ENCODE measurements around the gene RGS14. TPM values are rescaled to one million over a fixed set of nuclear protein-coding genes. Genes with fewer than 3 reads are reported as not detected.

The RGS14 gene
- total RNA-seq, 1 donor = 3.1 TPM

DNA sequence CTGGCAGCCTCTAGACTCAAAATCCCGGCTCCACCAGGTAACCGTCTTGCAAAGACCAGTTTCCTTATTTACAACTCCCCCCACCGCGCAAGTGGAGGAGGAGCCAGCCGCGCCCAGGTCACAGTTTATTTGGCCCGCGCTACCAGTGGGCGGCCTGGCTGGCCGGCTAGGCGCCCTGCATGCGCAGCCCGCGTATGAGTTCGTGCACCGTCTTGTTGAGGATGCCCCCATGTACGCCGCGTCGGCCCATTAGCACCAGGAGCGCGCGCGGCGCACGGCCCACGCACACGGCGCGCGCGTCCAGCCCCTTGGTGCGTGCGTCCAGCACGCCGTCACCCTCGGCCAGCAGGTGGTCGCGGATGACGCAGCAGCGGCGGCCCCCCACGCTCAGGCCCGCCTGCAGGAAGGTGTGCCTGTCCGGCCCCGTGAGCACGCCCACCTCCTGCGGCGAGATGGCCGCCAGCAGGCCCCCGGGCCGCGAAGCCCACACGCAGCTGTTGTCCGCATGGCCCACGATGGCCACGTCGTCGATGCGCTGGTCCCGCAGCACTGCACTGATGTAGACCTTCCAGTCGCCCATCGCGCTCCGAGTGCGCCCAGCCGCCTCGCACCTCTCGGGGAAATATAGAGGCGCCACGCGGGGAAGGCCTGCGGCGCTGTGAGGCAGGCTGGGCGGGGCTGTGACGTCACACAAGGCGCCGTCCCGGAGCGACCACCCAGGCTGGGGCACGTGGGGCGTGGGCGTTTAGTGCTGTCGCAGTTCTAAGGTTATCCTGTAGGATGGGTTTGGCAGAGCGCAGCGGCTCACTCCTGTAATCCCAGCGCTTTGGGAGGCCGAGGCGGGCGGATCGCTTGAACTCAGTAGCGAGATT, 42.5 kb downstream of the RGS14 start, which contains the start of gene PFN3:
Gene PFN3 (minus strand): TSS at position 665 of the 872 bp plus-strand sequence. CDS start 85 bp downstream, at position 580.
- no peak within 1 kb of the TSS for H3K4me3 ChIP-seq (ENCODE audit: low read depth, low read length)
- no peak for DNase-seq (ENCODE audit: low read depth)
- TF ChIP-seq, protein P1, sequence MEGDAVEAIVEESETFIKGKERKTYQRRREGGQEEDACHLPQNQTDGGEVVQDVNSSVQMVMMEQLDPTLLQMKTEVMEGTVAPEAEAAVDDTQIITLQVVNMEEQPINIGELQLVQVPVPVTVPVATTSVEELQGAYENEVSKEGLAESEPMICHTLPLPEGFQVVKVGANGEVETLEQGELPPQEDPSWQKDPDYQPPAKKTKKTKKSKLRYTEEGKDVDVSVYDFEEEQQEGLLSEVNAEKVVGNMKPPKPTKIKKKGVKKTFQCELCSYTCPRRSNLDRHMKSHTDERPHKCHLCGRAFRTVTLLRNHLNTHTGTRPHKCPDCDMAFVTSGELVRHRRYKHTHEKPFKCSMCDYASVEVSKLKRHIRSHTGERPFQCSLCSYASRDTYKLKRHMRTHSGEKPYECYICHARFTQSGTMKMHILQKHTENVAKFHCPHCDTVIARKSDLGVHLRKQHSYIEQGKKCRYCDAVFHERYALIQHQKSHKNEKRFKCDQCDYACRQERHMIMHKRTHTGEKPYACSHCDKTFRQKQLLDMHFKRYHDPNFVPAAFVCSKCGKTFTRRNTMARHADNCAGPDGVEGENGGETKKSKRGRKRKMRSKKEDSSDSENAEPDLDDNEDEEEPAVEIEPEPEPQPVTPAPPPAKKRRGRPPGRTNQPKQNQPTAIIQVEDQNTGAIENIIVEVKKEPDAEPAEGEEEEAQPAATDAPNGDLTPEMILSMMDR (IDR thresholded peaks at IDR 0.05; ENCODE audit: insufficient read depth, low read length) = no peak

DNA sequence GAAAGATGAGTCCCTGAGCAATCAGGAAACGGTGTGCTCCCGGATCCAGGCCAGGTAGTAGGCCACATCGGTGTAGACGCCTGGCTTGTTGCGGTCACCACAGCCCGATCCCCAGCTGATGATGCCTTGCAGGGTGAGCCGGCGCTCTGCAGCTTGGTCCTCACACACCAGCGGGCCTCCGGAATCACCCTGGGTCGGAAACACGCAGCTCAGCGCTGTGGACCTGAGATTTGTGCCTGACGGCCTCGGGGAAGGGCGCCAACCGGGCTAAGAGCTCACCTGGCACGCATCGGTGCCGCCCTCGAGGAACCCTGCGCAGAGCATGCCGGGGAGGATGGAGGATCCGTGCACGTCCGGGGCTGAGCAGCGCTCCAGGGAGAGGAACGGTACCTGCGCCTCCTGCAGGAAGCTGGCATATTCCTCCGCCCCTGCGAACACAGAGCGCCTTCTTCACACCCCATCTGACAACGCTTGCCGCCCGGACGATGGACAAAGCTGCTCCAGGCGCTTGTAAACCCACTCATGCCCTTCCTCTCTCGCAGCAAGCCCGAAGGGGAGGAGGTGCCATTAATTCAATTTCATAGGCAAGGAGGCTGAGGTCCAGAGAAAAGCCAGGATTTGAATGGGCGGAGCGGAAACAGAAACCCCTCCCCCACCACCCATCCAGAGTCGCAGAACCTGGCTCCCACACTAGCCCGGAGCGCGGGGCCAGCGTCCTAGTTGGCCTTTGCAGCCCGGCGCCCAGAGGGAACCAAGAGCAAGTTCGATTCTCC, 44.7 kb downstream of the RGS14 start:
- TF ChIP-seq, protein P1 (IDR thresholded peaks at IDR 0.05; ENCODE audit: insufficient read depth, low read length) = peak; percentile 44
- DNase-seq (ENCODE audit: low read depth) = peak; percentile 29
- H3K4me3 ChIP-seq (ENCODE audit: low read depth, low read length) = peak overlapping the region; percentile 22

DNA sequence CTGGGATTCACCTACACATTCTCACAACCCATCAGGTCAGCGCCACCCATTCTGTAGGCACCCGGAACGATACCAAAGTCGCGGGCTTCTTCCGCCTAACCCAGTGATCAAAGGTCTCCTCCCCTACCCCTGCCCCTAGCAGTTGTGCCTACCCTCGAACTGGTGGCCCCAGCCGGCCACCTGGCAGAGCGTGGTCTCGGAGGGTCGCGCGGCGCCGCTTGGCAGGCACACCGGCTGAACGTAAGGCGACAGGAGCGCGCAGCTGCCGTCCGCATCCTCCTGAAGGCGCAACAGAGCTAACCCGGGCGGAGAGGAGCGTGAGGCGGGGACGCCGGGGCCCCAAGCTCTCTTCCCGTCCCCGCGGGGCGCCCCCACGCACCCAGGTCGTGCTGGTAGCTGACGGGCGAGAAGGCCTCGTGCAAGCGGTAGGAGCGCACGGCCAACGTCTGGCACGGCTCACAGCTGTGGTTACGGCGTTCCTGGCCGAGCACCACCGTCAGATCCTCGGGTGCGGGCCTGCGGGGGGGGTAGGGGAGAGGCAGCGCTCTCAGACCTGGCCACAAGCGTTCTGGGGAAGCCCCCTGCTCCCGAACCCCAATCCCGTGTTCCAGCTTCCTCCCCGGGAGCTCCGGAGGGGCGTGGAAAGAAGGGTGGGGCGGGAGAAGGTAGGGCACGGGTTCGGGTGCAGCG, 45.5 kb downstream of the RGS14 start:
- DNase-seq (ENCODE audit: low read depth) = no peak
- H3K4me3 ChIP-seq (ENCODE audit: low read depth, low read length) = peak overlapping the region; percentile 69
- TF ChIP-seq, protein P1 (IDR thresholded peaks at IDR 0.05; ENCODE audit: insufficient read depth, low read length) = no peak

DNA sequence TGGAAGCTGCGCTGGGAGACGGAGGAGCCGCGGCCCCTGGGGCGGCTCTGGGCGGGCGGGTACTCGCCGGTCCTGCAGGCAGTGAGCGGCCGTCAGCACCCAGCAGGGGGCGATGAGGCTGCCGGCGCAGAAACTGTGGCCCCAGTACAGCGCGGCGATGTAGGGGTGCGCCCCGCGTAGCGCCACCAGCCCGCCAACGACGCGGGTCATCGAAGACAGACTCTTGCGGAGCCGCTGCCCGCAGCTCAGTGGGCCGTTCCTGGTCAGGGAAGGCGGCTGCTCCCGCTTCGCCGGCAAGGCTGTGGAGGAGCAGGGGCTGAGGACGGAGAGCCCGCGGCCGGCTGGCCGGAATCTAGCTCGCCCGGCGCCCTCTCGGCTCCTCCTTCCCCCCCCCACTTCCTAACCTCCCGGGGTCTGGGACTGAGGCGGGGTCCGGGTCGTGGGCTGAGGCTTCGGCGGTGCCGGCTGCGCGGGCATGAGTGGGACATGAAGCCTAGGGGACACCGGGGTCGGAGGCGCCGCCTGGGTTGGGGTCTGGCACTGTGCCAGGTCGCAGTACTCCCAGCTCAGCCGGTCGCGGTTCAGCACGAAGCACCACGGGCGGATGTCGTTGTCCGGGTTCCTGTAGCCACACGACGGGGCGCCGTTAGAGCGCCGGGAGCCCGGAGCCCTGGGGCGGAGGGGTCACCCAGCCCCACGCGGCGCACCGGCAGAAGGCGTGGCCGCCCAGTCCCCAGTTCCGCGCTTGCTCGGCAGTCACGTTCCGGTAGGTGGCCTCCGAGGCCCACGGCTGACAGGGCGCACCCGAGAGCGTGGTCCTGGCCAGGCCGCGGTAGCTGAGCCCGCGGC, 46.3 kb downstream of the RGS14 start:
- H3K4me3 ChIP-seq (ENCODE audit: low read depth, low read length) = peak overlapping the region; percentile 69
- DNase-seq (ENCODE audit: low read depth) = peak; percentile 75
- TF ChIP-seq, protein P1 (IDR thresholded peaks at IDR 0.05; ENCODE audit: insufficient read depth, low read length) = peak; percentile 68

DNA sequence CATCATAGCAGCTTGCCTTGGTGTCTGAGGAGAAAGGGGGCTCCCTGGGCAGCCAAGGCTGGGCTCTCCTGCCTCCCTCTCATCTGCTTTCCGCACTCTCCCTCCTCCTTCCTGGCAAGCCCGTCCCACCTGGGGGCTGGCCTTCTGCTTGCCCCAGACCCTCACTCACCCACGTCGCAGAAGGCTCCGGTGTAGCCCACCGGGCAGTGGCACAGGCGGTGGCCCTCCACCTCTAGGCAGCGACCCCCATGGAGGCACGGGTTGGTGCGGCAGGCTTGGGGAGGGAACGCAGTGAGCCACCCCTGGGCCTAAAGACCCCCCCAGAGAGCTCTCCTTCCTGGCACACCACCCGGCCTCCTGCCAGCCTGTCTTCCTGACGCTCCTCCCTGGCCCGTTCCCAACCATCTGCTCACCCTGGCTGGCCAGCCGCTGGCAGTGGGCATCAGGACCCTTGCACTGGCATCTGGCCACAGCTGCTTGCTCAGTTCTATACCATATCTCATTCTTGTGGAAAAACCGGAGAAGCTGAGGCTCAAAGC, 47.0 kb downstream of the RGS14 start:
- H3K4me3 ChIP-seq (ENCODE audit: low read depth, low read length) = peak overlapping the region; percentile 69
- TF ChIP-seq, protein P1 (IDR thresholded peaks at IDR 0.05; ENCODE audit: insufficient read depth, low read length) = no peak
- DNase-seq (ENCODE audit: low read depth) = no peak
